K562 (cell line): ENCODE measurements around the gene APEX1. TPM values are rescaled to one million over a fixed set of nuclear protein-coding genes. Genes with fewer than 3 reads are reported as not detected.

Experiments used
- MLLT1 ChIP-seq, 2 experiments: fragments of 450-650 bp; IDR thresholded peaks; 2 replicates each; pipeline ENCODE4 v1.6.1; 2016
- MTA1 ChIP-seq: fragments of 450-650 bp; IDR thresholded peaks from 2 replicates; pipeline ENCODE4 v1.6.1; 2017; ENCODE audit warnings: borderline replicate concordance
- NFATC3 ChIP-seq: fragments of 450-650 bp; IDR thresholded peaks from 2 replicates; pipeline ENCODE4 v1.6.1; 2017; ENCODE audit warnings: mild to moderate bottlenecking
- OTX1 ChIP-seq: fragments of 450-650 bp; formaldehyde crosslinking; IDR thresholded peaks from 2 replicates; pipeline ENCODE4 v1.4.0; 2022; ENCODE audit warnings: mild to moderate bottlenecking
- PHF20 ChIP-seq: fragments of 450-650 bp; IDR thresholded peaks from 2 replicates; pipeline ENCODE4 v1.6.1; 2018; ENCODE audit not compliant: partially characterized antibody
- PHTF2 ChIP-seq: fragments of 250-450 bp; sonication (Bioruptor Pico); IDR thresholded peaks from 2 replicates; pipeline ENCODE4 v1.5.0; 2021; ENCODE audit warnings: mild to moderate bottlenecking
- SIN3B ChIP-seq: fragments of 450-650 bp; IDR thresholded peaks from 2 replicates; pipeline ENCODE4 v1.6.1; 2017; ENCODE audit warnings: low read depth, mild to moderate bottlenecking, moderate library complexity
- SUPT5H ChIP-seq: fragments of 450-650 bp; IDR thresholded peaks from 2 replicates; pipeline ENCODE4 v1.6.1; 2016
- polyA plus RNA-seq, 8 experiments: library from polyadenylated mRNA; depleted of rRNA in 4 of 8; stranded (reverse) in 5 of 8; unstranded in 3 of 8; fragments of >200 nt; fragmentation: Nextera tagmentation in 2 of 8; fragmentation: Illumina TruSeq in 1 of 8; extraction: Ambion mirVana in 2 of 8; extraction: Trizol in 1 of 8; gene quantifications; 2 replicates each; pipeline versions ENCODE4 v1.2.1 to v1.2.3, GENCODE V29; 2011 to 2014; ENCODE audit warnings: inconsistent platforms in 1 of 8, missing spikeins in 1 of 8
- total RNA-seq, 7 experiments: library from RNA; depleted of rRNA in 6 of 7; stranded (reverse); fragments of >200 nt in 6 of 7; fragmentation: Illumina TruSeq in 2 of 7; extraction: Trizol in 2 of 7; gene quantifications; 2 replicates each; pipeline versions ENCODE4 v1.2.1 to v1.2.3, GENCODE V29; 2011 to 2021; ENCODE audit warnings: low replicate concordance in 1 of 7
- TF ChIP-seq, protein P1 (sequence below), 2 experiments: fragments of 450-650 bp in 1 of 2; sonication (generic) in 1 of 2; formaldehyde crosslinking; conservative IDR thresholded peaks; 2 replicates each; pipeline versions ENCODE4 v1.4.0 to v1.8.1; 2020 to 2022; ENCODE audit warnings: mild to moderate bottlenecking in 1 of 2, missing genetic modification reagents in 1 of 2
- TF ChIP-seq, protein P2 (sequence below): fragments of 450-650 bp; formaldehyde crosslinking; conservative IDR thresholded peaks from 2 replicates; pipeline ENCODE4 v1.4.0; 2022; ENCODE audit warnings: mild to moderate bottlenecking, missing genetic modification characterization
- TF ChIP-seq, protein P3 (sequence below): fragments of 450-650 bp; IDR thresholded peaks from 2 replicates; pipeline ENCODE4 v1.6.1; 2016; ENCODE audit warnings: mild to moderate bottlenecking, moderate library complexity

Gene APEX1
- total and polyA plus RNA-seq, 9 of the 15 experiments (the other 6 are each of a cell fraction or from before 2014, with no cell fraction given) = 50.2 to 274 (median 158) TPM

GRCh38 chr14:20454516-20455354, at the start of gene APEX1, which contains the start of gene OSGEP (continued):
- TF ChIP-seq, protein P1, sequence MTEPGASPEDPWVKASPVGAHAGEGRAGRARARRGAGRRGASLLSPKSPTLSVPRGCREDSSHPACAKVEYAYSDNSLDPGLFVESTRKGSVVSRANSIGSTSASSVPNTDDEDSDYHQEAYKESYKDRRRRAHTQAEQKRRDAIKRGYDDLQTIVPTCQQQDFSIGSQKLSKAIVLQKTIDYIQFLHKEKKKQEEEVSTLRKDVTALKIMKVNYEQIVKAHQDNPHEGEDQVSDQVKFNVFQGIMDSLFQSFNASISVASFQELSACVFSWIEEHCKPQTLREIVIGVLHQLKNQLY (CRISPR knock-in tag; conservative IDR thresholded peaks at IDR 0.05) = peak in 1 of 2 experiments; percentile 97; a peak in 2 of 4 replicates
- peak; percentile 76; the same call in 1 of the 2 replicates for TF ChIP-seq NFATC3
- TF ChIP-seq SUPT5H = peak; percentile 72
- TF ChIP-seq PHF20 = peak; percentile 73
- TF ChIP-seq OTX1 = no peak
- TF ChIP-seq MLLT1 (IDR thresholded peaks at IDR 0.05) = 0 out of 4 replicates have a peak, but pooled peaks of 1 of the 2 experiments have one; percentile 37
- peak; percentile 49; the same call in 1 of the 2 replicates for TF ChIP-seq SIN3B
- TF ChIP-seq, protein P2, sequence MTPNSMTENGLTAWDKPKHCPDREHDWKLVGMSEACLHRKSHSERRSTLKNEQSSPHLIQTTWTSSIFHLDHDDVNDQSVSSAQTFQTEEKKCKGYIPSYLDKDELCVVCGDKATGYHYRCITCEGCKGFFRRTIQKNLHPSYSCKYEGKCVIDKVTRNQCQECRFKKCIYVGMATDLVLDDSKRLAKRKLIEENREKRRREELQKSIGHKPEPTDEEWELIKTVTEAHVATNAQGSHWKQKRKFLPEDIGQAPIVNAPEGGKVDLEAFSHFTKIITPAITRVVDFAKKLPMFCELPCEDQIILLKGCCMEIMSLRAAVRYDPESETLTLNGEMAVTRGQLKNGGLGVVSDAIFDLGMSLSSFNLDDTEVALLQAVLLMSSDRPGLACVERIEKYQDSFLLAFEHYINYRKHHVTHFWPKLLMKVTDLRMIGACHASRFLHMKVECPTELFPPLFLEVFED (CRISPR knock-in tag) = no peak
- TF ChIP-seq, protein P3, sequence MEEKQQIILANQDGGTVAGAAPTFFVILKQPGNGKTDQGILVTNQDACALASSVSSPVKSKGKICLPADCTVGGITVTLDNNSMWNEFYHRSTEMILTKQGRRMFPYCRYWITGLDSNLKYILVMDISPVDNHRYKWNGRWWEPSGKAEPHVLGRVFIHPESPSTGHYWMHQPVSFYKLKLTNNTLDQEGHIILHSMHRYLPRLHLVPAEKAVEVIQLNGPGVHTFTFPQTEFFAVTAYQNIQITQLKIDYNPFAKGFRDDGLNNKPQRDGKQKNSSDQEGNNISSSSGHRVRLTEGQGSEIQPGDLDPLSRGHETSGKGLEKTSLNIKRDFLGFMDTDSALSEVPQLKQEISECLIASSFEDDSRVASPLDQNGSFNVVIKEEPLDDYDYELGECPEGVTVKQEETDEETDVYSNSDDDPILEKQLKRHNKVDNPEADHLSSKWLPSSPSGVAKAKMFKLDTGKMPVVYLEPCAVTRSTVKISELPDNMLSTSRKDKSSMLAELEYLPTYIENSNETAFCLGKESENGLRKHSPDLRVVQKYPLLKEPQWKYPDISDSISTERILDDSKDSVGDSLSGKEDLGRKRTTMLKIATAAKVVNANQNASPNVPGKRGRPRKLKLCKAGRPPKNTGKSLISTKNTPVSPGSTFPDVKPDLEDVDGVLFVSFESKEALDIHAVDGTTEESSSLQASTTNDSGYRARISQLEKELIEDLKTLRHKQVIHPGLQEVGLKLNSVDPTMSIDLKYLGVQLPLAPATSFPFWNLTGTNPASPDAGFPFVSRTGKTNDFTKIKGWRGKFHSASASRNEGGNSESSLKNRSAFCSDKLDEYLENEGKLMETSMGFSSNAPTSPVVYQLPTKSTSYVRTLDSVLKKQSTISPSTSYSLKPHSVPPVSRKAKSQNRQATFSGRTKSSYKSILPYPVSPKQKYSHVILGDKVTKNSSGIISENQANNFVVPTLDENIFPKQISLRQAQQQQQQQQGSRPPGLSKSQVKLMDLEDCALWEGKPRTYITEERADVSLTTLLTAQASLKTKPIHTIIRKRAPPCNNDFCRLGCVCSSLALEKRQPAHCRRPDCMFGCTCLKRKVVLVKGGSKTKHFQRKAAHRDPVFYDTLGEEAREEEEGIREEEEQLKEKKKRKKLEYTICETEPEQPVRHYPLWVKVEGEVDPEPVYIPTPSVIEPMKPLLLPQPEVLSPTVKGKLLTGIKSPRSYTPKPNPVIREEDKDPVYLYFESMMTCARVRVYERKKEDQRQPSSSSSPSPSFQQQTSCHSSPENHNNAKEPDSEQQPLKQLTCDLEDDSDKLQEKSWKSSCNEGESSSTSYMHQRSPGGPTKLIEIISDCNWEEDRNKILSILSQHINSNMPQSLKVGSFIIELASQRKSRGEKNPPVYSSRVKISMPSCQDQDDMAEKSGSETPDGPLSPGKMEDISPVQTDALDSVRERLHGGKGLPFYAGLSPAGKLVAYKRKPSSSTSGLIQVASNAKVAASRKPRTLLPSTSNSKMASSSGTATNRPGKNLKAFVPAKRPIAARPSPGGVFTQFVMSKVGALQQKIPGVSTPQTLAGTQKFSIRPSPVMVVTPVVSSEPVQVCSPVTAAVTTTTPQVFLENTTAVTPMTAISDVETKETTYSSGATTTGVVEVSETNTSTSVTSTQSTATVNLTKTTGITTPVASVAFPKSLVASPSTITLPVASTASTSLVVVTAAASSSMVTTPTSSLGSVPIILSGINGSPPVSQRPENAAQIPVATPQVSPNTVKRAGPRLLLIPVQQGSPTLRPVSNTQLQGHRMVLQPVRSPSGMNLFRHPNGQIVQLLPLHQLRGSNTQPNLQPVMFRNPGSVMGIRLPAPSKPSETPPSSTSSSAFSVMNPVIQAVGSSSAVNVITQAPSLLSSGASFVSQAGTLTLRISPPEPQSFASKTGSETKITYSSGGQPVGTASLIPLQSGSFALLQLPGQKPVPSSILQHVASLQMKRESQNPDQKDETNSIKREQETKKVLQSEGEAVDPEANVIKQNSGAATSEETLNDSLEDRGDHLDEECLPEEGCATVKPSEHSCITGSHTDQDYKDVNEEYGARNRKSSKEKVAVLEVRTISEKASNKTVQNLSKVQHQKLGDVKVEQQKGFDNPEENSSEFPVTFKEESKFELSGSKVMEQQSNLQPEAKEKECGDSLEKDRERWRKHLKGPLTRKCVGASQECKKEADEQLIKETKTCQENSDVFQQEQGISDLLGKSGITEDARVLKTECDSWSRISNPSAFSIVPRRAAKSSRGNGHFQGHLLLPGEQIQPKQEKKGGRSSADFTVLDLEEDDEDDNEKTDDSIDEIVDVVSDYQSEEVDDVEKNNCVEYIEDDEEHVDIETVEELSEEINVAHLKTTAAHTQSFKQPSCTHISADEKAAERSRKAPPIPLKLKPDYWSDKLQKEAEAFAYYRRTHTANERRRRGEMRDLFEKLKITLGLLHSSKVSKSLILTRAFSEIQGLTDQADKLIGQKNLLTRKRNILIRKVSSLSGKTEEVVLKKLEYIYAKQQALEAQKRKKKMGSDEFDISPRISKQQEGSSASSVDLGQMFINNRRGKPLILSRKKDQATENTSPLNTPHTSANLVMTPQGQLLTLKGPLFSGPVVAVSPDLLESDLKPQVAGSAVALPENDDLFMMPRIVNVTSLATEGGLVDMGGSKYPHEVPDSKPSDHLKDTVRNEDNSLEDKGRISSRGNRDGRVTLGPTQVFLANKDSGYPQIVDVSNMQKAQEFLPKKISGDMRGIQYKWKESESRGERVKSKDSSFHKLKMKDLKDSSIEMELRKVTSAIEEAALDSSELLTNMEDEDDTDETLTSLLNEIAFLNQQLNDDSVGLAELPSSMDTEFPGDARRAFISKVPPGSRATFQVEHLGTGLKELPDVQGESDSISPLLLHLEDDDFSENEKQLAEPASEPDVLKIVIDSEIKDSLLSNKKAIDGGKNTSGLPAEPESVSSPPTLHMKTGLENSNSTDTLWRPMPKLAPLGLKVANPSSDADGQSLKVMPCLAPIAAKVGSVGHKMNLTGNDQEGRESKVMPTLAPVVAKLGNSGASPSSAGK = peak; percentile 91
- TF ChIP-seq MTA1 = peak; percentile 64; the same call in 1 of the 2 replicates
- TF ChIP-seq PHTF2 = no peak
